Activated T-cell treated with anti-CD3 and anti-CD28 coated beads, Interleukin-2, amount 50 U/mL, for 1 hour (primary cell): Measurements from ENCODE around the gene OR7G1.

Experiments
- DNase-seq: peaks from one replicate; pipeline ENCODE4 v3.0.0-alpha.2; 2020

Gene OR7G1, protein sequence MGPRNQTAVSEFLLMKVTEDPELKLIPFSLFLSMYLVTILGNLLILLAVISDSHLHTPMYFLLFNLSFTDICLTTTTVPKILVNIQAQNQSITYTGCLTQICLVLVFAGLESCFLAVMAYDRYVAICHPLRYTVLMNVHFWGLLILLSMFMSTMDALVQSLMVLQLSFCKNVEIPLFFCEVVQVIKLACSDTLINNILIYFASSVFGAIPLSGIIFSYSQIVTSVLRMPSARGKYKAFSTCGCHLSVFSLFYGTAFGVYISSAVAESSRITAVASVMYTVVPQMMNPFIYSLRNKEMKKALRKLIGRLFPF

GRCh38 chr19:9115307-9115813 is at the start of gene OR7G1:
TSS of gene OR7G1 (minus strand) at chr19:9115763. CDS start at chr19:9115763, 0 bp downstream.
- no peak for DNase-seq

DNA sequence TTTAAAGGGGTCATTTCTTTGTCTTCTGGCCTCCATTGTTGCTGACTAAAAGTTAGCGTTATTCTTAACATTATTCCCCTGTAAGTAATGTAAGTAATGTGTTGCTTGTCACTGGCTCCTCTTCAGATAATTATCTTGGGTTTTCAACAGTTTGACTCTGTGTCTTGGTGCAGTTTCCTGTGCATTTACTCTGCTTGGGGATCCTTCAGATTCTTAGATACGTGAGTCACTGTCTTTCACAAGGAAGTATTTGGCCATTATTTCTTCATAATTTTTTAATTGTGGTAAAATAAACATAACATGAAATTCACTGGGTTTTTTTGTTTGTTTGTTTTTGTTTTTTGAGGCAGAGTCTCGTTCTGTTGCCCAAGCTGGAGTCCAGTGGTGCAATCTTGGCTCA is 49.7 kb upstream of the OR7G1 start:
- DNase-seq, result no peak

GRCh38 chr19:9161427-9161826 is 45.9 kb upstream of the OR7G1 start:
- no peak for DNase-seq

- DNase-seq, result no peak
Measured at GRCh38 chr19:9159891-9160290, 44.3 kb upstream of the OR7G1 start.

- DNase-seq, result no peak
Measured at GRCh38 chr19:9156304-9156703, 40.7 kb upstream of the OR7G1 start.

DNA sequence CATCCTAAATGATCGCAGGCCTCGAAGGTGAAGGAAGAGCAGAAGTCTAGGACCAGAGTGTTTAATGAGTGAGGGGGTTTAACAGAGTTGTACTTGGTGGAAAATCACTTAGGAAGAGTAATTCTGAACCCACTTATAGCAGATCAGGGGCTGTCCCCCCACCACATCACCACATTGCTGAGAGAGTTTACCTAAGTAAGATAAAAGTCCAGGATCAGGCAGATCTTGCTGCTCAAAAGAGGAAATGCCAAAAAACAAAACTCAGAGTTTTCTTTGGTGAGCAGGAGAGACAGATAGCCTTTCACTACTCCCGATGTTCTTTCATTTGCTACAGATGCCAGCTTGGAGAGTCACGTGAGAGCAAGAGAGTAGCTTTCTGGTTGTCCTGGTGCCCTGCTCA is 40.0 kb upstream of the OR7G1 start:
- DNase-seq, result no peak

GRCh38 chr19:9151367-9151766 is 35.8 kb upstream of the OR7G1 start:
- no peak for DNase-seq

DNA sequence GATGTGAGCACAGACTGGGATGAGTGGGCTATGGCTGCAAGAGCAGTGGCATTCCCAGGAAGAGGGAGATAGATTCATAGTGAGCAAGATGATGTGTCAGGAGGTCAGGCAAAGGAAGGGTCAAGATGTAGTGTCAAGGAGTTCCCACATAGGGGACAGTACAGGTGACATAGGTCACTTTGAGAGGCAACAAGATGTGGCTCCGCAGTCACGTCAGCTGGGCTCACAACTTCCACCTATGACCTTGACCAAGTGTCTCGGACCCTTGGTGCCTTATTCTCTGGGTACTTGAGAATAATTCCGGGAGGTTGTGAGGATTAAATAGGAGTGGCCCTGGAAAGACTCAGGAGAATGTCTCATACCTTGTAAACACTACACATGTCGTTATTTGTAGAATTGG is 35.1 kb upstream of the OR7G1 start:
- no peak for DNase-seq

GRCh38 chr19:9149997-9150396 is 34.4 kb upstream of the OR7G1 start:
- no peak for DNase-seq

- no peak for DNase-seq
Measured at GRCh38 chr19:9148697-9149096, 33.1 kb upstream of the OR7G1 start.

GRCh38 chr19:9146882-9147281 is 31.3 kb upstream of the OR7G1 start:
- no peak for DNase-seq

DNA sequence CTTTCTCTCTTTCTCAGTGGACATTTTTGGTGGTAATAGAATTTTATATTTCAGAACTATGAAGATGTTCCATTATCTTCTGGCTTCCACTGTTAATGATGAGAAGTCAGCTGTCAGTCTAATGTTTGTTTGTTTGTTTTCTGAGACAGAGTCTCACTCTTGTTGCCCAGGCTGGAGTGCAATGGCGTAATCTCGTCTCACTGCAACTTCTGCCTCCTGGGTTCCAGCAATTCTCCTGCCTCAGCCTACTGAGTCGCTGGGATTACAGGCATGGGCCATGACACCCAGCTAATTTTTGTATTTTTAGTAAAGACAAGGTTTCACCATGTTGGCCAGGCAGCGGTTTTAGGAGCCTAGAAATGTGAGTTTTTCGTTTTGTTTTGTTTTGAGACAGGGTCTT is 29.4 kb upstream of the OR7G1 start:
- no peak for DNase-seq

- DNase-seq, result peak; percentile 84
Measured at GRCh38 chr19:9140159-9140874, 24.8 kb upstream of the OR7G1 start, which contains the start of gene ZNF317. TSS of gene ZNF317 (plus strand) at chr19:9140397. CDS start at chr19:9156017, 15,620 bp downstream.

DNA sequence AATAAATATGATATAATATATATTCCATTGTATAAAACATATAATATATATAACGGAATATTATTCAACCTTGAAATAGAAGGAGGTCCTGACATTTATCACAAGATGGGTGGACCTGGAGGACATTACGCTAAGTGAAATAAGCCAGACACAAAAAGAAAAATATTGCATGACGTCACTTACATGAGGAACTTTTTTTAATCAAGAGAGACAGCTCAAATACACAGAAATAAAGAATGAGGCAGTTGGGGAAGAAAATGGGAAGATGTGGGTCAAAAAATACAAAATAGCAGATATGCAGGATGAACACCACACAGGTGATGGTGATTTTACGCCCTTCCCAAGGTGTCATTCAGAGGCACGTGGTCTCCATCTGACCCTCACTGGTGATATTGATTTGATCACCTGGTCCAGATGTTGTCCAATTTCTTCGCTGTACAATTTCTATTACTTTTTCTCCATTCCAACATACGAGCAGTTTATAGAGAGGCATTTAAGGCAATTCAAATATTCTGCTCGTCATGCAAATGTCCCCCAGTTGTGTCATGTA is 24.1 kb upstream of the OR7G1 start:
- DNase-seq, result no peak

DNA sequence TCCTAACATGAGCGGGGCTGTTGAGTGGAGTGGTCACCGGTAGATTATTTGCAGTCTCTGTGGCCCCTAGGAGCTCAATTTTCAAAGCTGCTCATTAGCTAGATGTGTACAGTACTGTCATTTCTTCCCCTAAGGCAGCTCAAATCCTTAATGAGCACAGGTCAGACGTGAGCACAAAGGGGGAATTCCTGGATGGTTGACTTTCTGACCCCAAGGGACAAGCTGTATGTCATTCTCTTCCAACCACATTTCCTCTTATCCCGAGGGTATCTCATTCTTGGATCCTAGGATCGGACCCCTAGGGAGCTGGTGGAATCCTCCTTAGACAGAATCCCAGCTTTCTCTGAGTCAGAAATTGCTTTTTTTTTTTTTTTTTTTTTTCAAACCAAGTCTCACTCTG is 16.9 kb upstream of the OR7G1 start:
- DNase-seq, result no peak

- no peak for DNase-seq
Measured at GRCh38 chr19:9130965-9131364, 15.4 kb upstream of the OR7G1 start.

DNA sequence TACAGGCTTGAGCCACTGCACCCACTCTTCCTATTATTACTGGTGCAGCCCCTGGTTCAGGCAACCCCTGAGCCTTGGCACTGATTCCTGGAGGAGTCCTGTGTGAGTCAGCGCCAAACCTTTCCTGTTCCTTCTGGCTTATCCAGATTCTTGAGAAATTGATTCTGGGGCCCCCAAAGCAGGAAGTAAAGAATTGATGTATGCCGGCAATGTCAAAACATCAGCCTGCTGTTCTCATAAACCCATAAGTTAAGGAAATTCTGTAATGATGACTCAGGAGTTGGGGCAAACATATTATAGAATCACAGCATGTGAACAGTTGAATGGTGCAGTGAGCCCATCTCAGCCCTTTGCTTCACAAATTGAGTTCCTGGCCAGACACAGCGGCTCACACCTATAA is 12.6 kb upstream of the OR7G1 start:
- no peak for DNase-seq

- DNase-seq, result no peak
Measured at GRCh38 chr19:9126900-9127405, 11.4 kb upstream of the OR7G1 start, which contains the start of gene OR7G3. TSS of gene OR7G3 (minus strand) at chr19:9126950. CDS start at chr19:9126950, 0 bp downstream.

GRCh38 chr19:9116547-9116946 is 984 bp upstream of the OR7G1 start:
- DNase-seq, result no peak

DNA sequence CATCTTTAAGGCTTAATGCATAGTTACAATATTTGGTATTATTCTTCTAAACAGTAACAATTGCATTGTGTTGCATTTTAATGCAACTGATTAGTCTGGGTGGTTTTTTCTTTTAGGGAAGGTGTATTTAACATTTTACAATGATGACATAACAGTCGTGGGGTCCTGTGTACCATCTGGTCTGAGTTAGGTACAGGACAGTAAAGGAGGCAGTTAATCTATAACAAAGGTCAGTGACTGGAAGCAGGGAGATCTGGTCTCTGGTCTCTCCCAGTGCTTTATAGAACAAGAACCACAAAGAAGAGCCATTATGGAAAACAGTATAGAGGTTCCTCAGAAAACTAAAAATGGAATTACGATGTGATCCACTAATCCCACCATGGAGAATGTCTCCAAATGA is 5.6 kb downstream of the OR7G1 start:
- no peak for DNase-seq

DNA sequence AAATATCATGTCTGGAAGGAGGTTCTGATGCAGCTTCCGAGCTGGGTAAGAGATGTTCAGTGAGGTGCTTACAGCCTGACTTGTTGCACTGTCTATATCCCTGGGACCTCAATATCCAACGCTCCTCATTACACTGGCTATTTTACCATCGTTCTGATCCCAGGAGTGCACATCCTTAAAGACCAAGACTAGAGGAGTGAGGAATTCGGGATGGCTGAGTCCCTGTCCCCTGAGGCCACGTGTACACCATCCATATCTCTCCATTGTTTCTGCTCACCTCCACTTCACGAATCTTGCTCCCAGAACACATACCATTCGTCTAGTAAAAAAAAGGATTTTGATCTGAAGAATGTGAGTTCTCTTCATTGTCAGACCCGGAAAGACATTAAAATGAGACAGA is 8.2 kb downstream of the OR7G1 start, which contains the start of gene OR7G2:
Gene OR7G2, minus strand, starts transcription at position 101 of the 400 bp plus-strand sequence. CDS start 4,232 bp downstream, outside the sequence.
- no peak for DNase-seq

- no peak for DNase-seq
Measured at GRCh38 chr19:9086761-9087160, 28.8 kb downstream of the OR7G1 start, which contains the start of gene OR1M1. TSS of gene OR1M1 (plus strand) at chr19:9087061. CDS start at chr19:9093245, 6,184 bp downstream.

DNA sequence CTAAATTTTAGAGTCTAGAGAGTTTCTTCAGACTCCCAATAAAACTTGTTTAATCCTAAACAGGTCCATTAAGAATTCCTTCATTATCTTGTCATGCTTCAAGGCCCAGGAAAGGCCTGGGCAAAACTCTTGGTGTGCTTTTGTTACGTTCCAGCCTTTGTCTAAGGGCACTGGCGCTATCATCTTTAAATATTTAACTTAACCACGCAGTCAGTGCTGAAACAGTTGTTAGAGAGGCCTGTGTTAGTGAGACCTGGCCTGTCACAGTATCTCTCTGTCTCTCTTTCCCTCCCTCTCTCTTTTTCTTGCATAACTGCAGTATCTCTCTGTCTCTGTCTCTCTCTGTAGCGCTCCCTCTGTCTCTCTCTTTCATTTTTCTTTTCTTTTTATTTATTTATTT is 36.9 kb downstream of the OR7G1 start:
- no peak for DNase-seq
